Activated CD4-positive, alpha-beta memory T cell treated with anti-CD3 and anti-CD28 coated beads, Interleukin-2, amount 10 ng/mL, durations not matched to agents 7 days and 5 days (primary cell): Measurements from ENCODE around the gene UBTD1. TPM values are rescaled to one million over a fixed set of nuclear protein-coding genes. Genes with fewer than 3 reads are reported as not detected.

Experiments
- CTCF ChIA-PET: fragments of 350-600 bp; sonication (Branson Sonifier 250); formaldehyde crosslinking; loops from one replicate; lab custom pipeline; 2021; ENCODE audit warnings: antibody characterized with exemption, inconsistent platforms; lab: Charles Lee
- POLR2A ChIA-PET: fragments of 350-600 bp; sonication (Branson Sonifier 250); formaldehyde crosslinking; loops from one replicate; lab custom pipeline; 2021; ENCODE audit warnings: antibody characterized with exemption; lab: Charles Lee
- DNase-seq: peaks from one replicate; pipeline ENCODE4 v3.0.0-alpha.2; 2020
- H3K27ac Mint-ChIP-seq: one replicate; pipeline ENCODE4 v1.8.0; 2021; ENCODE audit warnings: mild to moderate bottlenecking, mixed read lengths
- H3K27me3 Mint-ChIP-seq: one replicate; pipeline ENCODE4 v1.8.0; 2021; ENCODE audit warnings: mixed read lengths
- H3K36me3 Mint-ChIP-seq: one replicate; pipeline ENCODE4 v1.8.0; 2021; ENCODE audit warnings: low read depth, mixed read lengths
- H3K4me1 Mint-ChIP-seq: one replicate; pipeline ENCODE4 v1.8.0; 2021; ENCODE audit warnings: mixed read lengths
- H3K4me3 Mint-ChIP-seq: one replicate; pipeline ENCODE4 v1.8.0; 2021; ENCODE audit warnings: mild to moderate bottlenecking, mixed read lengths
- H3K9me3 Mint-ChIP-seq: one replicate; pipeline ENCODE4 v1.8.0; 2021; ENCODE audit warnings: mixed read lengths
- total RNA-seq, 2 experiments: library from RNA; stranded (reverse); gene quantifications; one replicate each; pipeline ENCODE4 v1.2.3, GENCODE V29; 2021

Gene UBTD1
- total RNA-seq, 2 experiments from 2014 or later = 1.4 to 1.6 TPM

- H3K36me3 Mint-ChIP-seq = peaks cover 12% of the 10 kb centered on the region
- ChIA-PET POLR2A (interaction anchor here (1.2 kb wide), 1 partner anchor 85 kb away, joined by 3 read pairs; no protein-coding TSS in a partner anchor), CTCF (no interaction called here)
- H3K4me1 Mint-ChIP-seq = peaks cover 11% of the 10 kb centered on the region
- no peaks in the 10 kb centered on the region for H3K9me3 Mint-ChIP-seq
- no peaks in the 10 kb centered on the region for H3K27me3 Mint-ChIP-seq
- H3K4me3 Mint-ChIP-seq = no peak overlapping the region
- no peak overlapping the region for H3K27ac Mint-ChIP-seq
- no peak for DNase-seq
These were observed 13.0 kb upstream of the UBTD1 start for GRCh38 chr10:97485647-97486281.

- no peak overlapping the region for H3K4me3 Mint-ChIP-seq
These were observed 8.1 kb upstream of the UBTD1 start for GRCh38 chr10:97490592-97490991.

GRCh38 chr10:97494151-97494550 lies 4.6 kb upstream of the UBTD1 start:
- DNase-seq = no peak
- ChIA-PET POLR2A (interaction anchor here (1.5 kb wide), 1 partner anchor 29 kb away, joined by 3 read pairs; no protein-coding TSS in a partner anchor), CTCF (no interaction called here)
- no peaks in the 10 kb centered on the region for H3K27me3 Mint-ChIP-seq
- H3K27ac Mint-ChIP-seq = no peak overlapping the region
- peaks cover 47% of the 10 kb centered on the region for H3K4me1 Mint-ChIP-seq
- peaks cover 20% of the 10 kb centered on the region for H3K36me3 Mint-ChIP-seq
- no peak overlapping the region for H3K4me3 Mint-ChIP-seq
- H3K9me3 Mint-ChIP-seq = no peaks in the 10 kb centered on the region

More at GRCh38 chr10:97490592-97490991, 8.1 kb upstream of the UBTD1 start:
- H3K9me3 Mint-ChIP-seq = no peaks in the 10 kb centered on the region
- peaks cover 31% of the 10 kb centered on the region for H3K4me1 Mint-ChIP-seq
- H3K36me3 Mint-ChIP-seq = peaks cover 18% of the 10 kb centered on the region
- ChIA-PET POLR2A (interaction anchor here (1.1 kb wide), 1 partner anchor 171 kb away, joined by 3 read pairs; the partner anchor contains the start of gene FRAT1), CTCF (interaction anchor here (1.0 kb wide), 2 partner anchors 27 to 90 kb away, joined by 3 read pairs; no protein-coding TSS in a partner anchor)
- no peak overlapping the region for H3K27ac Mint-ChIP-seq
- no peak for DNase-seq
- no peaks in the 10 kb centered on the region for H3K27me3 Mint-ChIP-seq

GRCh38 chr10:97494863-97495506 lies 3.7 kb upstream of the UBTD1 start:
- peaks cover 5% of the 10 kb centered on the region for H3K27me3 Mint-ChIP-seq
- DNase-seq = no peak
- peaks cover 20% of the 10 kb centered on the region for H3K36me3 Mint-ChIP-seq
- peaks cover 46% of the 10 kb centered on the region for H3K4me1 Mint-ChIP-seq
- CTCF ChIA-PET = interaction anchor here (0.6 to 0.9 kb wide), 2 partner anchors 57 to 106 kb away, joined by 3 read pairs; no protein-coding TSS in a partner anchor
- no peaks in the 10 kb centered on the region for H3K9me3 Mint-ChIP-seq
- H3K4me3 Mint-ChIP-seq = peak overlapping the region; percentile 36
- POLR2A ChIA-PET = interaction anchor here (1.0 to 1.5 kb wide), 2 partner anchors 28 kb away, joined by 3 read pairs; no protein-coding TSS in a partner anchor
- H3K27ac Mint-ChIP-seq = peak overlapping the region; percentile 14

GRCh38 chr10:97497572-97498075 lies 1.1 kb upstream of the UBTD1 start:
- Mint-ChIP-seq H3K36me3 (peaks cover 19% of the 10 kb centered on the region), H3K27me3 (peaks cover 28% of the 10 kb centered on the region), H3K9me3 (no peaks in the 10 kb centered on the region), H3K4me1 (peaks cover 45% of the 10 kb centered on the region), H3K27ac (peak overlapping the region; percentile 98), H3K4me3 (peak overlapping the region; percentile 95)
- DNase-seq = peak; percentile 82
- POLR2A ChIA-PET = interaction anchor here (0.6 to 1.1 kb wide), 4 partner anchors 20 to 96 kb away, joined by 3 to 6 read pairs (median 3); partner anchors contain the start of gene RRP12
- CTCF ChIA-PET = interaction anchor here (0.6 to 0.7 kb wide), 2 partner anchors 74 to 83 kb away, joined by 3 read pairs; no protein-coding TSS in a partner anchor

GRCh38 chr10:97498076-97498840 lies 466 bp upstream of the UBTD1 start, which contains the start of gene MMS19:
Gene MMS19 (minus strand): TSS chr10:97498422. CDS start chr10:97498384, 38 bp downstream.
- H3K9me3 Mint-ChIP-seq = no peaks in the 10 kb centered on the region
- POLR2A ChIA-PET = interaction anchor here (0.7 to 1.5 kb wide), 4 partner anchors 24 to 97 kb away, joined by 3 to 5 read pairs (median 3); partner anchors contain the start of gene RRP12
- peaks cover 32% of the 10 kb centered on the region for H3K27me3 Mint-ChIP-seq
- peak; percentile 99 for DNase-seq
- peak within 1 kb of the TSS; percentile 98 for H3K27ac Mint-ChIP-seq
- peak within 1 kb of the TSS; percentile 95 for H3K4me3 Mint-ChIP-seq
- H3K36me3 Mint-ChIP-seq = peaks cover 15% of the 10 kb centered on the region
- peaks cover 45% of the 10 kb centered on the region for H3K4me1 Mint-ChIP-seq
- CTCF ChIA-PET = interaction anchor here (2.2 kb wide), 1 partner anchor 56 kb away, joined by 6 read pairs; no protein-coding TSS in a partner anchor

GRCh38 chr10:97499561-97500296 lies 1.0 kb downstream of the UBTD1 start:
- CTCF ChIA-PET = interaction anchor here (1.1 to 2.2 kb wide), 3 partner anchors 55 to 99 kb away, joined by 3 to 6 read pairs (median 3); partner anchors contain the start of gene RRP12
- peaks cover 36% of the 10 kb centered on the region for H3K4me1 Mint-ChIP-seq

GRCh38 chr10:97500297-97500575 lies 1.5 kb downstream of the UBTD1 start:
- no peaks in the 10 kb centered on the region for H3K9me3 Mint-ChIP-seq
- DNase-seq = no peak
- peaks cover 34% of the 10 kb centered on the region for H3K27me3 Mint-ChIP-seq
- ChIA-PET POLR2A (no interaction called here), CTCF (interaction anchor here (1.1 to 2.2 kb wide), 3 partner anchors 34 to 87 kb away, joined by 3 to 6 read pairs (median 3); no protein-coding TSS in a partner anchor)
- H3K36me3 Mint-ChIP-seq = peaks cover 7% of the 10 kb centered on the region
- H3K27ac Mint-ChIP-seq = no peak overlapping the region
- peak overlapping the region; percentile 30 for H3K4me3 Mint-ChIP-seq
- peaks cover 30% of the 10 kb centered on the region for H3K4me1 Mint-ChIP-seq

More at GRCh38 chr10:97499561-97500296, 1.0 kb downstream of the UBTD1 start:
- Mint-ChIP-seq H3K36me3 (peaks cover 7% of the 10 kb centered on the region), H3K9me3 (no peaks in the 10 kb centered on the region), H3K27me3 (peaks cover 34% of the 10 kb centered on the region), H3K27ac (no peak overlapping the region), H3K4me3 (peak overlapping the region; percentile 53)
- no peak for DNase-seq
- POLR2A ChIA-PET = interaction anchor here (0.7 to 1.5 kb wide), 3 partner anchors 8 to 99 kb away, joined by 3 to 5 read pairs (median 3); partner anchors contain the start of gene RRP12

GRCh38 chr10:97502916-97503315 lies 4.2 kb downstream of the UBTD1 start:
- ChIA-PET POLR2A (no interaction called here), CTCF (no interaction called here)

GRCh38 chr10:97503406-97503805 lies 4.7 kb downstream of the UBTD1 start:
- DNase-seq = no peak
- Mint-ChIP-seq H3K27ac (no peak overlapping the region), H3K4me1 (peaks cover 6% of the 10 kb centered on the region), H3K4me3 (no peak overlapping the region), H3K9me3 (no peaks in the 10 kb centered on the region), H3K36me3 (no peaks in the 10 kb centered on the region), H3K27me3 (peaks cover 39% of the 10 kb centered on the region)
- POLR2A ChIA-PET = no interaction called here
- CTCF ChIA-PET = no interaction called here

More at GRCh38 chr10:97502916-97503315, 4.2 kb downstream of the UBTD1 start:
- no peaks in the 10 kb centered on the region for H3K9me3 Mint-ChIP-seq
- H3K4me1 Mint-ChIP-seq = peaks cover 8% of the 10 kb centered on the region
- H3K27ac Mint-ChIP-seq = no peak overlapping the region
- DNase-seq = no peak
- peaks cover 2% of the 10 kb centered on the region for H3K36me3 Mint-ChIP-seq
- peaks cover 37% of the 10 kb centered on the region for H3K27me3 Mint-ChIP-seq
- no peak overlapping the region for H3K4me3 Mint-ChIP-seq

- Mint-ChIP-seq H3K27me3 (peaks cover 40% of the 10 kb centered on the region), H3K27ac (no peak overlapping the region), H3K4me1 (peaks cover 5% of the 10 kb centered on the region), H3K36me3 (no peaks in the 10 kb centered on the region), H3K4me3 (no peak overlapping the region), H3K9me3 (no peaks in the 10 kb centered on the region)
- CTCF ChIA-PET = interaction anchor here (1.3 kb wide), 1 partner anchor 30 kb away, joined by 3 read pairs; no protein-coding TSS in a partner anchor
- no peak for DNase-seq
- POLR2A ChIA-PET = no interaction called here
These were observed 6.4 kb downstream of the UBTD1 start for GRCh38 chr10:97505152-97505551.
